H1 (cell line): ENCODE results near the gene PACSIN2. TPM values are rescaled to one million over a fixed set of nuclear protein-coding genes. Genes with fewer than 3 reads are reported as not detected.
A peak's percentile ranks its signal among the peaks of the same experiment; 100 is the strongest.

ENCODE experiments used
- CTCF ChIA-PET: fragments of 300-600 bp; sonication (Branson Sonifier 250); formaldehyde crosslinking; loops from one replicate; lab custom pipeline; 2021; ENCODE audit not compliant: partially characterized antibody; lab: Charles Lee
- POLR2A ChIA-PET: fragments of 300-600 bp; sonication (Branson Sonifier 250); formaldehyde crosslinking; loops from one replicate; lab custom pipeline; 2021; ENCODE audit warnings: inconsistent platforms; ENCODE audit not compliant: partially characterized antibody; lab: Charles Lee
- DNase-seq, 2 experiments: peaks; one replicate each; pipeline versions ENCODE4 v3.0.0 to v3.0.0-alpha.2; 2010 to 2022; ENCODE audit warnings: low spot score in 2 of 2, low read depth in 1 of 2, mixed read lengths in 1 of 2
- FAIRE-seq: peaks from 2 replicates; lab custom pipeline; 2011; peaks lifted over from hg19 to GRCh38; lab: Jason Lieb, UNC
- H2AFZ ChIP-seq: 2 replicates; pipeline ENCODE4 v1.8.1; 2012; ENCODE audit warnings: low read length, inconsistent platforms
- H2AK5ac ChIP-seq: 2 replicates; pipeline ENCODE4 v1.6.1; 2013; ENCODE audit warnings: low read depth, low read length
- H2BK120ac ChIP-seq: replicated peaks from 2 replicates; pipeline ENCODE3; 2013; ENCODE audit warnings: low read depth, low read length, inconsistent platforms
- H2BK12ac ChIP-seq: 2 replicates; pipeline ENCODE4 v1.6.1; 2013; ENCODE audit warnings: low read depth, low read length
- H2BK15ac ChIP-seq: 2 replicates; pipeline ENCODE4 v1.6.1; 2013; ENCODE audit warnings: low read length
- H2BK20ac ChIP-seq: 2 replicates; pipeline ENCODE4 v1.6.1; 2013; ENCODE audit warnings: low read length
- H2BK5ac ChIP-seq: 2 replicates; pipeline ENCODE4 v1.6.1; 2013; ENCODE audit warnings: low read depth, low read length
- H3K14ac ChIP-seq: 2 replicates; pipeline ENCODE4 v1.6.1; 2013; ENCODE audit warnings: inconsistent platforms; ENCODE audit not compliant: insufficient read length
- H3K18ac ChIP-seq: 2 replicates; pipeline ENCODE4 v1.6.1; 2013; ENCODE audit warnings: low read length; ENCODE audit errors: extremely low read depth
- H3K23ac ChIP-seq: 2 replicates; pipeline ENCODE4 v1.6.1; 2013; ENCODE audit warnings: inconsistent platforms; ENCODE audit not compliant: insufficient read length
- H3K23me2 ChIP-seq: 2 replicates; pipeline ENCODE4 v1.6.1; 2013; ENCODE audit warnings: low read depth, low read length
- H3K27ac ChIP-seq: 2 replicates; pipeline ENCODE4 v1.6.1; 2011; ENCODE audit warnings: low read depth, low read length, inconsistent platforms
- H3K27me3 ChIP-seq, 4 experiments: replicated peaks in 1 of 4; 1 replicate in 1 of 4; 2 replicates in 3 of 4; pipeline versions ENCODE4 v1.6.1 to v1.8.1; 2011 to 2013; ENCODE audit warnings: low read length in 3 of 4, mild to moderate bottlenecking in 3 of 4, inconsistent platforms in 2 of 4, mixed read lengths in 2 of 4, moderate library complexity in 1 of 4; ENCODE audit not compliant: control insufficient read depth in 3 of 4, insufficient read depth in 3 of 4; ENCODE audit errors: extremely low read depth in 1 of 4
- H3K36me3 ChIP-seq, 4 experiments: 2 replicates each; pipeline versions ENCODE4 v1.6.1 to v1.8.1; 2011 to 2013; ENCODE audit warnings: mild to moderate bottlenecking in 4 of 4, low read length in 3 of 4, moderate library complexity in 2 of 4, control low read depth in 1 of 4, inconsistent platforms in 1 of 4; ENCODE audit not compliant: insufficient read depth in 4 of 4, control insufficient read depth in 2 of 4
- H3K4ac ChIP-seq: replicated peaks from 2 replicates; pipeline ENCODE3; 2013; ENCODE audit warnings: low read length, low read depth, mixed read lengths, inconsistent platforms; ENCODE audit not compliant: insufficient read length
- H3K4me1 ChIP-seq, 4 experiments: replicated peaks in 1 of 4; 1 replicate in 1 of 4; 2 replicates in 3 of 4; pipeline versions ENCODE4 v1.6.1 to v1.8.1; 2011 to 2013; ENCODE audit warnings: low read length in 3 of 4, inconsistent platforms in 2 of 4, mixed read lengths in 1 of 4; ENCODE audit not compliant: insufficient read depth in 4 of 4, control insufficient read depth in 3 of 4
- H3K4me2 ChIP-seq, 2 experiments: 2 replicates each; pipeline versions ENCODE4 v1.6.1 to v1.8.1; 2011 to 2013; ENCODE audit warnings: low read depth in 2 of 2, low read length in 2 of 2, control low read depth in 1 of 2, inconsistent platforms in 1 of 2, mild to moderate bottlenecking in 1 of 2; ENCODE audit not compliant: insufficient read depth in 1 of 2
- H3K4me3 ChIP-seq, 4 experiments: fragments of 200-600, 300-600 bp in 1 of 4; sonication (generic), shearing (Covaris generic), sonication (Bioruptor Twin) in 1 of 4; 2 replicates each; pipeline versions ENCODE4 v1.5.1 to v1.8.1; 2011 to 2016; ENCODE audit warnings: low read length in 4 of 4, low read depth in 3 of 4, control low read depth in 2 of 4, inconsistent platforms in 2 of 4, mild to moderate bottlenecking in 2 of 4, mixed read lengths in 1 of 4, moderate library complexity in 1 of 4; ENCODE audit not compliant: insufficient read depth in 2 of 4; ENCODE audit errors: extremely low read depth in 1 of 4
- H3K56ac ChIP-seq: replicated peaks from 2 replicates; pipeline ENCODE3; 2013; ENCODE audit warnings: low read depth, mild to moderate bottlenecking, mixed read lengths, low read length, inconsistent platforms; ENCODE audit not compliant: insufficient read length
- H3K79me1 ChIP-seq: 2 replicates; pipeline ENCODE4 v1.6.1; 2013; ENCODE audit warnings: low read depth, low read length, control low read depth
- H3K79me2 ChIP-seq, 2 experiments: 2 replicates each; pipeline versions ENCODE4 v1.6.1 to v1.8.1; 2012 to 2013; ENCODE audit warnings: low read length in 2 of 2, mild to moderate bottlenecking in 2 of 2, inconsistent platforms in 1 of 2; ENCODE audit not compliant: insufficient read depth in 2 of 2, control insufficient read depth in 1 of 2
- H3K9ac ChIP-seq, 4 experiments: replicated peaks in 1 of 4; 1 replicate in 1 of 4; 2 replicates in 3 of 4; pipeline versions ENCODE4 v1.6.1 to v1.8.1; 2011 to 2013; ENCODE audit warnings: low read depth in 3 of 4, low read length in 3 of 4, control low read depth in 2 of 4, mild to moderate bottlenecking in 2 of 4, moderate library complexity in 2 of 4, inconsistent platforms in 1 of 4; ENCODE audit errors: extremely low read depth in 1 of 4
- H3K9me3 ChIP-seq, 2 experiments: 2 replicates each; pipeline versions ENCODE4 v1.6.1 to v1.8.1; 2012 to 2013; ENCODE audit warnings: mild to moderate bottlenecking in 2 of 2, moderate library complexity in 2 of 2, control low read depth in 1 of 2, inconsistent platforms in 1 of 2, low read depth in 1 of 2, low read length in 1 of 2, mixed read lengths in 1 of 2; ENCODE audit not compliant: insufficient read depth in 2 of 2
- H4K20me1 ChIP-seq, 2 experiments: replicated peaks in 1 of 2; 2 replicates each; pipeline versions ENCODE3 to v1.8.1; 2011 to 2013; ENCODE audit warnings: inconsistent platforms in 2 of 2, low read length in 2 of 2, mild to moderate bottlenecking in 1 of 2; ENCODE audit not compliant: insufficient read depth in 2 of 2, control insufficient read depth in 1 of 2
- H4K5ac ChIP-seq: 2 replicates; pipeline ENCODE4 v1.6.1; 2013; ENCODE audit warnings: low read length, low read depth, mixed read lengths, inconsistent platforms; ENCODE audit not compliant: insufficient read length
- H4K8ac ChIP-seq: 2 replicates; pipeline ENCODE4 v1.8.0; 2013; ENCODE audit warnings: mild to moderate bottlenecking, moderate library complexity, low read length, inconsistent platforms; ENCODE audit not compliant: insufficient read depth; ENCODE audit errors: extremely low read depth
- H4K91ac ChIP-seq: replicated peaks from 2 replicates; pipeline ENCODE3; 2013; ENCODE audit warnings: low read length, mixed read lengths, inconsistent platforms; ENCODE audit not compliant: insufficient read length
- BRCA1 ChIP-seq: IDR thresholded peaks from 2 replicates; pipeline ENCODE4 v1.6.1; 2012; ENCODE audit warnings: low read depth, low read length, improper control_type of control experiment
- CBX5 ChIP-seq: fragments of 300-800, 300-1000 bp; sonication (generic); IDR thresholded peaks from 2 replicates; pipeline ENCODE4 v1.7.1; 2016; ENCODE audit warnings: antibody characterized with exemption, low read length, low read depth
- CHD2 ChIP-seq: IDR thresholded peaks from 2 replicates; pipeline ENCODE4 v1.6.1; 2012; ENCODE audit warnings: low read length, improper control_type of control experiment
- POU5F1 ChIP-seq: IDR thresholded peaks from 2 replicates; pipeline ENCODE4 v1.6.1; 2011; ENCODE audit warnings: low read depth, mild to moderate bottlenecking, low read length, moderate library complexity
- RXRA ChIP-seq: IDR thresholded peaks from 2 replicates; pipeline ENCODE4 v1.6.1; 2011; ENCODE audit warnings: low read depth, mild to moderate bottlenecking, low read length, moderate library complexity; ENCODE audit not compliant: insufficient read depth
- SUZ12 ChIP-seq: fragments of 200-600 bp; sonication (generic); IDR thresholded peaks from 2 replicates; pipeline ENCODE4 v1.6.1; 2012; ENCODE audit warnings: mild to moderate bottlenecking, inconsistent platforms, low read length, moderate library complexity, mixed read lengths
- TBP ChIP-seq: IDR thresholded peaks from 2 replicates; pipeline ENCODE4 v1.6.1; 2011; ENCODE audit warnings: low read depth, low read length, improper control_type of control experiment
- TEAD4 ChIP-seq: IDR thresholded peaks from 2 replicates; pipeline ENCODE4 v1.6.1; 2012; ENCODE audit warnings: low read depth, low read length, inconsistent platforms, mixed read lengths
- WGBS, 2 experiments: shearing (Covaris generic) in 1 of 2; methylation state at CpG; one replicate each; pipeline versions ENCODE4 v1.1.6 to v1.1.7; 2013 to 2015; ENCODE audit warnings: low lambda C conversion rate in 2 of 2, mixed read lengths in 2 of 2, inconsistent platforms in 1 of 2, low coverage in 1 of 2, missing lambda C conversion rate in 1 of 2; ENCODE audit not compliant: insufficient replicate concordance in 2 of 2, insufficient coverage in 1 of 2, insufficient read length in 1 of 2; ENCODE audit errors: extremely low coverage in 1 of 2, missing lambda C conversion rate in 1 of 2; 5-methylcytosine and 5-hydroxymethylcytosine counted together
- polyA plus RNA-seq, 7 experiments: library from polyadenylated mRNA; depleted of rRNA in 3 of 7; stranded (reverse) in 5 of 7; unstranded in 2 of 7; fragments of >200 nt in 5 of 7; fragments of 200-250 nt in 2 of 7; gene quantifications; 1 replicate in 5 of 7; 2 replicates in 1 of 7; 4 replicates in 1 of 7; pipeline versions ENCODE4 v1.2.1 to v1.2.3, GENCODE V29; 2011 to 2013; ENCODE audit warnings: missing spikeins in 2 of 7, mixed read lengths in 2 of 7
- total RNA-seq: library from RNA; stranded (reverse); fragmentation: NEBNext Ultra II Directional; extraction: Animal tissue kit (Norgen Biotek cat#: 25700); gene quantifications from 2 replicates; pipeline ENCODE4 v1.2.1, GENCODE V29; 2021
- TF ChIP-seq, protein P1 (sequence below), 3 experiments: IDR thresholded peaks; 1 replicate in 2 of 3; 2 replicates in 1 of 3; pipeline versions ENCODE4 v1.5.1 to v1.6.1; 2011; ENCODE audit warnings: low read length in 3 of 3, mild to moderate bottlenecking in 3 of 3, inconsistent platforms in 2 of 3, low read depth in 1 of 3, moderate library complexity in 1 of 3; ENCODE audit not compliant: insufficient read depth in 1 of 3; ENCODE audit errors: control extremely low read depth in 1 of 3
- TF ChIP-seq, protein P2 (sequence below): IDR thresholded peaks from 2 replicates; pipeline ENCODE4 v1.6.1; 2012; ENCODE audit warnings: low read length, inconsistent platforms

PACSIN2 gene
- total and polyA plus RNA-seq, 2 of the 8 experiments (the other 6 are each of a cell fraction or from before 2014, with no cell fraction given): 44.8 to 64.2 TPM

DNA sequence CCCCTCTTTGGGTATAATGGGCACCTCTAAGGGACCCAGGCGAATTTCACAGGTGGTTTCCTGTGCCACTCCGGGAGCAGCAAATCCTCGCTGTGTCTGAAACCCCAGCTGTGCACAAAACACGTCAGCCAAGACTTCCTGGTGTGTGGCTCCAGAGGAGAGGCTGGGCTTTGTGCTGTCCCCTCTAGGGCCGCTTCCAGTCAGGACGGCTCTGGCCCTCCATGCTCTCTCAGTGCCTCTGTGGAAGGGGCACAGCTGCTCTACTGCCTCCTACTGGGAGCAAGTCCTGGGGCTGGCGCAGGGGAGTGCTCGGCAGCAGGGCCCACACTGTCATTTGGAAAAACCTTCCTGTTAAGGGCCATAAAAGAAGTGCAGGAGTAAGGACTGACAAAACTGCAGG is 134.1 kb downstream of the PACSIN2 start:
- H3K23ac ChIP-seq: no peak overlapping the region
- no peak overlapping the region; the same call in 1 of the 2 replicates for H2BK5ac ChIP-seq
- H3K4me3 ChIP-seq: no peak overlapping the region
- FAIRE-seq: no peak
- ChIA-PET CTCF (interaction anchor here (0.6 to 4.6 kb wide), 9 partner anchors 10 to 179 kb away, joined by 4 to 24 read pairs (median 13); no protein-coding TSS in a partner anchor), POLR2A (no interaction called here)
- H3K14ac ChIP-seq: no peak overlapping the region
- no peak overlapping the region for H2AFZ ChIP-seq
- H2BK20ac ChIP-seq: no peak overlapping the region
- no peak overlapping the region for H3K56ac ChIP-seq
- no peak overlapping the region for H3K18ac ChIP-seq
- no peak overlapping the region; a peak in 1 of 7 replicates for H3K9ac ChIP-seq
- no peak overlapping the region for H3K27ac ChIP-seq
- no peak overlapping the region for H2BK15ac ChIP-seq
- H2BK120ac ChIP-seq: no peak overlapping the region
- H4K20me1 ChIP-seq: peaks cover 5 to 9% of the 10 kb centered on the region in 2 experiments
- peaks cover 0 to 7% (median 4%) of the 10 kb centered on the region in 4 experiments; a peak in 6 of 7 replicates for H3K4me1 ChIP-seq
- H3K23me2 ChIP-seq: no peaks in the 10 kb centered on the region
- 87% methylated on average over 8 of the region's 8 CpGs; no CpG with 5 or more reads in 1 of the 2 experiments for WGBS, 2 experiments
- no peak overlapping the region for H4K5ac ChIP-seq
- H4K91ac ChIP-seq: no peak overlapping the region
- no peak overlapping the region for H3K4ac ChIP-seq
- H4K8ac ChIP-seq: no peak overlapping the region
- no peak overlapping the region for H2BK12ac ChIP-seq
- H3K27me3 ChIP-seq: no peaks in the 10 kb centered on the region
- no peak overlapping the region for H2AK5ac ChIP-seq
- peaks cover 9 to 33% (median 28%) of the 10 kb centered on the region in 4 experiments; a peak in 7 of 8 replicates for H3K36me3 ChIP-seq
- DNase-seq: no peak
- H3K79me1 ChIP-seq: no peaks in the 10 kb centered on the region
- no peaks in the 10 kb centered on the region for H3K9me3 ChIP-seq
- H3K4me2 ChIP-seq: no peak overlapping the region
- no peaks in the 10 kb centered on the region for H3K79me2 ChIP-seq
- TF ChIP-seq RXRA (no peak), CBX5 (no peak), TBP (no peak), CHD2 (no peak), SUZ12 (no peak), BRCA1 (no peak), POU5F1 (no peak), TEAD4 (no peak)
- TF ChIP-seq, protein P1, sequence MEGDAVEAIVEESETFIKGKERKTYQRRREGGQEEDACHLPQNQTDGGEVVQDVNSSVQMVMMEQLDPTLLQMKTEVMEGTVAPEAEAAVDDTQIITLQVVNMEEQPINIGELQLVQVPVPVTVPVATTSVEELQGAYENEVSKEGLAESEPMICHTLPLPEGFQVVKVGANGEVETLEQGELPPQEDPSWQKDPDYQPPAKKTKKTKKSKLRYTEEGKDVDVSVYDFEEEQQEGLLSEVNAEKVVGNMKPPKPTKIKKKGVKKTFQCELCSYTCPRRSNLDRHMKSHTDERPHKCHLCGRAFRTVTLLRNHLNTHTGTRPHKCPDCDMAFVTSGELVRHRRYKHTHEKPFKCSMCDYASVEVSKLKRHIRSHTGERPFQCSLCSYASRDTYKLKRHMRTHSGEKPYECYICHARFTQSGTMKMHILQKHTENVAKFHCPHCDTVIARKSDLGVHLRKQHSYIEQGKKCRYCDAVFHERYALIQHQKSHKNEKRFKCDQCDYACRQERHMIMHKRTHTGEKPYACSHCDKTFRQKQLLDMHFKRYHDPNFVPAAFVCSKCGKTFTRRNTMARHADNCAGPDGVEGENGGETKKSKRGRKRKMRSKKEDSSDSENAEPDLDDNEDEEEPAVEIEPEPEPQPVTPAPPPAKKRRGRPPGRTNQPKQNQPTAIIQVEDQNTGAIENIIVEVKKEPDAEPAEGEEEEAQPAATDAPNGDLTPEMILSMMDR (IDR thresholded peaks at IDR 0.05; ENCODE audit: control extremely low read depth in 1 of 3, insufficient read depth in 1 of 3, low read depth in 1 of 3, low read length in 3 of 3): peak; percentile 50 to 72 (median 66)
- TF ChIP-seq, protein P2, sequence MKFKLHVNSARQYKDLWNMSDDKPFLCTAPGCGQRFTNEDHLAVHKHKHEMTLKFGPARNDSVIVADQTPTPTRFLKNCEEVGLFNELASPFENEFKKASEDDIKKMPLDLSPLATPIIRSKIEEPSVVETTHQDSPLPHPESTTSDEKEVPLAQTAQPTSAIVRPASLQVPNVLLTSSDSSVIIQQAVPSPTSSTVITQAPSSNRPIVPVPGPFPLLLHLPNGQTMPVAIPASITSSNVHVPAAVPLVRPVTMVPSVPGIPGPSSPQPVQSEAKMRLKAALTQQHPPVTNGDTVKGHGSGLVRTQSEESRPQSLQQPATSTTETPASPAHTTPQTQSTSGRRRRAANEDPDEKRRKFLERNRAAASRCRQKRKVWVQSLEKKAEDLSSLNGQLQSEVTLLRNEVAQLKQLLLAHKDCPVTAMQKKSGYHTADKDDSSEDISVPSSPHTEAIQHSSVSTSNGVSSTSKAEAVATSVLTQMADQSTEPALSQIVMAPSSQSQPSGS: no peak
